PC-9 (cell line): ENCODE results near the gene EVL.

Experiments
- EZH2 ChIP-seq: fragments of 200-600 bp; sonication (generic); IDR thresholded peaks from 2 replicates; pipeline ENCODE4 v1.8.0; 2017; ENCODE audit warnings: antibody characterized with exemption, low read depth
- TF ChIP-seq, protein P1 (sequence below): fragments of 200-600 bp; sonication (generic); conservative IDR thresholded peaks from 2 replicates; pipeline ENCODE4 v1.6.1; 2017; ENCODE audit warnings: mixed run types, antibody characterized with exemption, mild to moderate bottlenecking, moderate library complexity

DNA sequence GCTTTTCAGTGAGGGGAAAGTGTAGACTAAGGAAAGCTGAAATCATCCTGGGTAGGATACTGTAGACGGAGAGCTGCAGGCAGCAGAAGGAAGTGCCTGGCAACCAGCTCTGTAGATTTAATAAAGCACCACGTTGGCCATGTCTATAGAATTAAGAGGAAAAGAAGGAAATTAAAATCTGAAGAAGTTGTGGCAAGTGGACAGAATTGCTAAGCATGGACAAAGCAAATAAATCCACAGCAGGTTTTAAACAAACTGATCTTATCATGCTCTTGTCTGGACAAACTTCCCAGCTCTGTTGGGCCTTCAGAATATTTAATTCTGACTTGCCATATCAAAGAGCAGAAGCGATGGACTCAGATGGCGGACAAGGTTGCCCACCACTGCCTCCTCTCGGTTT lies 27.2 kb upstream of the EVL start:
- TF ChIP-seq, protein P1, sequence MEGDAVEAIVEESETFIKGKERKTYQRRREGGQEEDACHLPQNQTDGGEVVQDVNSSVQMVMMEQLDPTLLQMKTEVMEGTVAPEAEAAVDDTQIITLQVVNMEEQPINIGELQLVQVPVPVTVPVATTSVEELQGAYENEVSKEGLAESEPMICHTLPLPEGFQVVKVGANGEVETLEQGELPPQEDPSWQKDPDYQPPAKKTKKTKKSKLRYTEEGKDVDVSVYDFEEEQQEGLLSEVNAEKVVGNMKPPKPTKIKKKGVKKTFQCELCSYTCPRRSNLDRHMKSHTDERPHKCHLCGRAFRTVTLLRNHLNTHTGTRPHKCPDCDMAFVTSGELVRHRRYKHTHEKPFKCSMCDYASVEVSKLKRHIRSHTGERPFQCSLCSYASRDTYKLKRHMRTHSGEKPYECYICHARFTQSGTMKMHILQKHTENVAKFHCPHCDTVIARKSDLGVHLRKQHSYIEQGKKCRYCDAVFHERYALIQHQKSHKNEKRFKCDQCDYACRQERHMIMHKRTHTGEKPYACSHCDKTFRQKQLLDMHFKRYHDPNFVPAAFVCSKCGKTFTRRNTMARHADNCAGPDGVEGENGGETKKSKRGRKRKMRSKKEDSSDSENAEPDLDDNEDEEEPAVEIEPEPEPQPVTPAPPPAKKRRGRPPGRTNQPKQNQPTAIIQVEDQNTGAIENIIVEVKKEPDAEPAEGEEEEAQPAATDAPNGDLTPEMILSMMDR = no peak
- TF ChIP-seq EZH2 = no peak
